Fibroblast of skin of scalp (primary cell): ENCODE data around the gene CRYGN.
A peak's percentile ranks its signal among the peaks of the same experiment; 100 is the strongest.

Experiments
- DNase-seq: peaks from one replicate; pipeline ENCODE4 v3.0.0-alpha.2; 2013

CRYGN gene

GRCh38 chr7:151459726-151460473 lies 20.0 kb upstream of the CRYGN start:
- DNase-seq = peak; percentile 91

GRCh38 chr7:151457534-151457933 lies 17.6 kb upstream of the CRYGN start:
- no peak for DNase-seq

- no peak for DNase-seq
Observed at GRCh38 chr7:151456782-151457181, 16.8 kb upstream of the CRYGN start.

DNA sequence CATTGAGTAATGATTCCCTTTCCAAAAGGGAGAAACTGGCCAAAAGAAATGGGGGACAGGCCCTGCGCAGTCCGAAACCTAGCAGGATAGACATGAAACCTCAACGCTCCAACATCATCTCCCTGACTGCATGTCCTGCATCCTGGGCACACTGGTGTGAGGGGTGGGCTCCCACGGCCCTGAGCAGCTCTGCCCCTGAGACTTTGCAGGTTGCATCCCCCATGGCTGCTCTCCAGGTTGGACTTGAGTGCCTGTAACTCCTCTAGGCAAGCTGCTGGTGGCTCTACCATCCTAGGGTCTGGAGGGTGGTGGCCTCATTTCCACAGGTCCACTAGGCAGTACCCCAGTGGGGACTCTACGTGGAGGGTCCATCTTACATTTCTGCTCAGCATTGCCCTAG lies 16.3 kb upstream of the CRYGN start:
- DNase-seq = no peak

DNA sequence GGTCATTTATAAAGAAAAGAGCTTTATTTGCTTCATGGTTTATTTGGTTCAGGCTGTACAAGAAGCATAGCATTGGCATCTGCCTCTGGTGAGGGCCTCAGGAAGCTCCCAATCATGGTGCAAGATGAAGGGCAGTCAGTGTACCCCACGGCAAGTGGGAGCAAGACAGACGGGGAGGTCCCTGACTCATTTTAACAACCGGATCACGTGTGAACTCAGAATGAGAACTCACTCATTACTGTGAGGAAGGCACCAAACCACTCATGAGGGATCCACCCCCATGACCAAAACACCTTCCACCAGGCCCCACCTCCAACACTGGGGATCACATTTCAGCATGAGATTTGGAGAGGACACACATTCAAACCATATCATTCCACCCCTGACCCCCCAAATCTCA lies 15.7 kb upstream of the CRYGN start:
- no peak for DNase-seq

DNA sequence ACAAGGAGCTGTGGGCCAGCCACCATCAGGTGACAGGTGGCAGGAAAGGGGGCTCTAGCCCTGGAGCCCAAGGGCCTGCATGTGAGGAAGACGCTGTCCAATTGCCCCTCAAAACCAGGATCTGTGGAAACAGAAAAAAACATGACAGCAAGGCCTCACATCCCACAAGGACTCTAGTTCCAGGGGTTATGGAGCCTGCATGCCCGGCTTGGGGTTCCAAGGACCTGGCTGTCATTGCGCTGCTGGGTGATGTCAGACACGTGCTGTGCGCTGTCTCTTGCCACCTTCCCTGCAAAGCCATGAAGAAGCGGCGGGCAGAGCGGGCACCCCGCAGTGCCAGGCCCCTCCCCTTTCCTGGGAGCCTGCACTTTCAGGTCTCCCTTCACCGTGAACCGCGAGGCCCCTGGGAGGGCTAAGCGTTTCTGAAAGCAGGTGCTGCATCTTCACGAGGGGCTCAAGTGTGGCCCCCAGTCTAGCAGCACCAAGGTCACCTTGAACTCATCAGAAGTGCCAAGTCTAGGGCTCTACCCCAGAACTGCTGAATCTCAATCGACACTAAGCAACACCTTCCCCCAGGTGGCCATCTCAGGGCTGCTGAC lies 15.1 kb upstream of the CRYGN start:
- no peak for DNase-seq

- DNase-seq = peak; percentile 62
Observed at GRCh38 chr7:151454305-151454704, 14.4 kb upstream of the CRYGN start.

DNA sequence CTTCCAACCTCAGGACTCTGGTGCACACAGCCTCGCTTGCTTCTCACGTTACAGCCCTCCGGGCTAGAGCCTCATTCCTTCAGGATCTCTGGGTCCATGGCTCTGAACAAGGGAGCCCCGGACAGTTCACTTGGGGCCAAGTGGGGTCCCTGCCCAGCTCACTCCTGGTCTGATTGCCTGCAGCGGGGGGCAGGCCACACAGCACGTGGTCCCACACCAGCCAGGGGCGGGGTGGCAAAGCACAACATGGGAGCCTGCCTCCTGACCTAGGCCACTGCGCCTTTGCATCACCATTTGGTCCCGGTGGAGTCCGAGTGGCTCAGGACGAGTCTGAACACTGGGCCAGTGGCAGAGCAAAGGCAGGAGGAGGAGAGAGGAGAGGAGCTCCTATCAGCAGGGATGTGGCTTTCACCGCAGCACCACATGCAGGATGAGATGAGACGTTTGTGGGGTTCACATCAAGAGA lies 13.4 kb upstream of the CRYGN start:
- no peak for DNase-seq

GRCh38 chr7:151452680-151453325 lies 12.9 kb upstream of the CRYGN start:
- DNase-seq = no peak

GRCh38 chr7:151451626-151452571 lies 12.0 kb upstream of the CRYGN start:
- no peak for DNase-seq

GRCh38 chr7:151451156-151451555 lies 11.2 kb upstream of the CRYGN start:
- no peak for DNase-seq

- DNase-seq = no peak
Observed at GRCh38 chr7:151449990-151450389, 10.0 kb upstream of the CRYGN start.

GRCh38 chr7:151448261-151449252 lies 8.6 kb upstream of the CRYGN start:
- peak; percentile 59 for DNase-seq

GRCh38 chr7:151447901-151448260 lies 7.9 kb upstream of the CRYGN start:
- DNase-seq = no peak

DNA sequence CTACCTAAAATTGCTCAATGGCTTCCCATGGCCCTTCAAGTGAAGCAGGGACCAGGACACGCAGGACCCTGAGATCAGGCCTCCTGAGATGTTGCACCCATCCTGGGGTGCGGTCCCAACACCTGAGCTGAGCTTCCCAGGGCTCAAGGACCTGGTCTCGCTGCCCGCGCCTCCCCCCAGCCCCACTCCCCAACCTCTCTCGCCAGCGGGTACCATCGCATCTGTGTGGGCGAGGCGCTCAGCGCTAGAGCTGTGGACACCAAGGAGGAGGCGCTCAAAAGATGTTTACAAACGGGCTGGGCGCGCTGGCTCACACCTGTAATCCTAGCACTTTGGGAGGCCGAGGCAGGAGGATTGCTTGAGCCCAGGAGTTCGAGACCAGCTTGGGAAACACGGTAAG lies 7.4 kb upstream of the CRYGN start:
- no peak for DNase-seq

DNA sequence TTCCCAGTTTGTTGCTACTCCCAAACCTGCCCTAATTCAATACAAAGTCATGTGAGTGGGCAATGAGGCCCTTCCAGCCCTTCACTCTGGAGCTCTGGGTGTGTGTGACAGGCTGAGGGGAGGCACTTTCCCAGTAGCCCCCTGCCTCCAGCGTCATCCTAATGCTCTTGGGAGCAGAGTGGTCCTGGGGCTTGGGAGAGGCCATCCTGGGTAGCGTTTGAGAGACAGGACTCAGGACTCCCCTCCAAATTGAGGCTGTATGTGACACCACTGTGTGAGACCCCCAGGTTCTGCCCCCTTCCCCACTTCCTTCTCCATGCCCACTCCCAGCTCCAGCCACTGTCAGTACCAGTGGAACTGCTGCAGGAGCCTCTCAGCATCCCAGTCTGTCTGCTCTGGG lies 6.5 kb upstream of the CRYGN start:
- no peak for DNase-seq

- DNase-seq = no peak
Observed at GRCh38 chr7:151444632-151445031, 4.7 kb upstream of the CRYGN start.

DNA sequence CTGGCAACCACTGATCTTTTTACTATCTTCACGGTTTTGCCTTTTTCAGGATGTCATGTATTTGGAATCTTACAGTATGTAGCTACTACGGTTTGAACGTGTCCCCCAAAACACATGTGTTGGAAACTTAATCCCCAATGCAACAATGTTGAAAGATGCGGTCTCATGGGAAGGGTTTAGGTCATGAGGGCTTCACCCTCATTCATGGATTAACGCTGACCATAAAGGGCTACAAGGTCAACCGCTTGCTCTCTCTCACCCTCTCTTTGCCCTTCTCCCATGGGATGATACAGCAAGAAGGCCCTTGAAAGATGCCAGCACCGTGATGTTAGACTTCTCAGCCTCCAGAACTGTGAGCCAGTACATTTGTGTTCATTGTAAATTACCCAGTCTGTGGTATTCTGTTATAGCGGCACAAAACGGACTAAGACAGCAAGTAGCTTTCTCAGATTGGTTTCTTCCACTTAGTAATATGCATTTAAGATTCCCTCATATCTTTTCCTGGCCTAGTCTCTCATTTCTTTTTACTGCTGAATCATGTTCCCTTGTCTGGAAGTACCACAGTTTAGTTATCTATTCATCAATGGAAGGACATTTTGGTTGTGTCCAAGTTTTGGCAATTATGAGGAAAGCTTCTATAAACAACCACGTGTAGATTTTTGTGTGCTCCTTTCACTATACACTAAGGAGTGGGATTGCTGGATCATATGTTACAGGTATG lies 3.0 kb upstream of the CRYGN start:
- DNase-seq = no peak

DNA sequence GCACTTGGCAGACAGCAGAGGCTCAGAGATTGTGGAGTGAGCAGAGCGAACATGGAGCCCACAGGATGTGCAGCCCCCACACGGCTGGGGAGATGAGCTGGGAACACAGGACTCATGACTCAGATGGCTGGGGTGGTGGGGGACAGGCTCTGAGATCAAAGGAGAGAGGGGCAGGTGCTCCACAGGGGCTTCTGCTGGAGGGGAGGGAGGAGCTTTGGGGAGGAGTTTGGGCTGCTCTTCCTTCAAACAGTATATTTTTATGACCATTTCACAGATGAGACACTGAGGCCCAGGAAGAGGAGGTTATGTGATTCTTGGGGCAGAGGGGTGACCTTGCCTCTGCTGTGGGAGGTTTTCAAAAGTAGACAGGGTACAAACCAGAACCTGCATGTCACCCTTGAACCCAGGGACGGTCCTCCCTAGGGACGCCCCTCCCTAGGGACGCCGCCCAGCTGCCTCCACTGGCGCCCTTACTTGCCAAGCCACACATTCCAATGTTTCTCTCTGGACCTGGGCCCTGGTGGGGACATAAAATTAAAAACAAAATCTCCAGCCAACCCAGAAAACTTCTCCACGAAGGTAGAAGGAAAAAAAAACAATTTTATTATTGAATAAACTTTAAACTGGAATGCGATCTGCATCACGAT lies 981 bp upstream of the CRYGN start:
- no peak for DNase-seq

DNA sequence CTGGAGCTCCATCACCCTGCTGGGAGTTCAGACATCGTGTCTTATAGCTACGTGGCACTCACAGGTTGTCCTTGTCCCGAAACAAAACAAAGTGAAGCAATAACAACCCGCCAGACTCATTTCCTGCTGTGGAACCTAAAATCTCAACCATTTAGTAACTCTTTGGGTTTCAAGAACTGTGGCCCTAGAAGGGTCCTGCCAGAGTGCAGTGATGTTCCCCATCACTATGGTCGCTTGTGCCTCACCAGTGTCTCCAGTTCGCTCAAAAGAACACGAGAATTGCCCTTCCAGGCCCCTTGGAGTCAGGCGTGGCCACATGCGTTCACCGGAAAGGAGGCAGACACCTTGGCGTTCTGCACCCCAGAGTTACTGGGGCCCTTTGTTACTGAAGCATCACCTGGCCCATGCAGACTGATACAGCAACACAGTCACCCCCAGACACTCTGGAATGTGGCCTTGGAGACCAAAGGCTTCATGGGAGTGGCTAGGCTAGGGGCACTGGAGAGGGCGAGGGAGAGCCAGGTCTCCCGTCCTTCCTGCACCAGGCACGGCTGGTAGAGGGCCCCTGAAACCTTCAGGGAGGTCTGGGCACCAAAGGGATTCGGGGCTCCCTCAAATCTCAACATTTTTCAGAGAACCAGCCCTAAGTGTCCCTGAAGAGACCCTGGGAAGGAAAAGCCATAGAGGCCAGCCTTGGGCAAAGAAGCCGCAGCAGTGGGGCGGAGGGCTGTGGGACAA lies 908 bp downstream of the CRYGN start:
- no peak for DNase-seq
